NCI-H2227 (cell line): ENCODE measurements around the gene TACC3.
A peak's percentile ranks its signal among the peaks of the same experiment; 100 is the strongest.

ENCODE experiments used
- DNase-seq: peaks from one replicate; lab custom pipeline; 2025; ENCODE audit not compliant: unreplicated experiment; lab: John Stamatoyannopoulos, UW

TACC3 gene

DNA sequence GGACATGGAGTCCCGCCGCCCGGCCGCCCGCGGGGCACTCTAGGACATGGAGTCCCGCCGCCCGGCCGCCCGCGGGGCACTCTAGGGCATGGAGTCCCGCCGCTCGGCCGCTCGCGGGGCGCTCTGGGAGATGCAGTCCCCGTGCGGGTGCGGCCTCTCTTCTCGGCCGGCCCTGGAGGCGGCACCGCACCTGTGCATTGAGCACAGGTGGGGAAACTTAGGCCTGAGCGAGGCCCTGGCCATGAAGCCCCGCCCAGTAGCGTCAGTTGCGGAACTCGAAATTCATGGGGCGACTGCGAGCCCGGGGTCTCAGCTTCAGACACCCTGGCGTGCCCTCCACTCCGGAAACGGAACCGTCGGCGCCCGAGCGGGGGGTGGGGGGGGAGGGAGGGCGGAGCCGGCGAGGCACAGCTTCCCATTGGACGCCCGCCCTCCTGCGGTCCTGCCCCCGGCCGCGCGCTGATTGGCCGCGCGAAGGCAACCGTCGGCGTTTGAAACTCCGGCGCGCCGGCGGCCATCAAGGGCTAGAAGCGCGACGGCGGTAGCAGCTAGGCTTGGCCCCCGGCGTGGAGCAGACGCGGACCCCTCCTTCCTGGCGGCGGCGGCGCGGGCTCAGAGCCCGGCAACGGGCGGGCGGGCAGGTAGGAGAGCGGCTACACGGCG lies at the start of gene TACC3, which contains the start of gene TMEM129:
Gene TACC3 (plus strand): TSS at position 519 of the 663 bp plus-strand sequence. CDS start 1,901 bp downstream, outside the sequence.
Gene TMEM129 (minus strand): TSS at position 321 of the 663 bp plus-strand sequence. CDS start 486 bp downstream, outside the sequence.
- DNase-seq: peak; percentile 92

DNA sequence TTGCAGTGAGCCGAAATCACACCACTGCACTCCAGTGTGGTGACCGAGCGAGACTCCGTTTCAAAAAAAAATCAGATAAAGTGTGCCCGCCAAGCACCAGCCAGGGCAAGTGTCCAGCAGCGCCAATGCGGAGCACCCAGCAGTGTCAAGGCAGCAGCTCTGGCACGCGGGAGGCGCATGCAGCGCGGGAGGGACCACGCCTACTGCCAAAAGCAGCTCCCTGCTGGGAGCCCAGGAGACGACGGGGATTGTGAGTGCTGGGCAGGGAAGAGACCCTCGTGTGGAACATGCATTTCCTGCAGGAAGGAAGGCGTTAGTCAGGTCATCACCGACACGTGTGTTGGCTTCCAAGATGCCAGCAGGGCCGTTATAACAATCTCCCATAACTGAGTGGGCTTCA lies 47.6 kb upstream of the TACC3 start:
- DNase-seq: no peak

DNA sequence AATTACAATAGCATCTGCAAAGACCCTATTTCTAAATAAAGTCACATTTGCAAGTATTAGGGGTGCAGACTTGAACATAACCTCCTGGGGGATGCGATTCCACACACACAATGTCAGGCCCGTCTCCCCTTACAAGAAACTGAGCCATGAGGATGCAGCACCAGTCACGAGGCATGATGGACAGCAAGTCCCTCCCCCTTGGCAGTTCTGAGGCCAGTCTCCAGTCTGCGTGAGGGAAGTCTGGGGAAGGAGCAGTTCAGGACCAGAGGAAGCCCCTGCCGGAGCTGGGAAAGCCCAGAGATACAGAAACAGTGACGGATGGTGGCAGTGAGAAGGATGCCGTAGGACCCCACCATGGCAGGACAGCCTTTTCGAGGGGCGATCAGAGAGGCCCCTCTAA lies 46.6 kb upstream of the TACC3 start:
- DNase-seq: no peak

DNA sequence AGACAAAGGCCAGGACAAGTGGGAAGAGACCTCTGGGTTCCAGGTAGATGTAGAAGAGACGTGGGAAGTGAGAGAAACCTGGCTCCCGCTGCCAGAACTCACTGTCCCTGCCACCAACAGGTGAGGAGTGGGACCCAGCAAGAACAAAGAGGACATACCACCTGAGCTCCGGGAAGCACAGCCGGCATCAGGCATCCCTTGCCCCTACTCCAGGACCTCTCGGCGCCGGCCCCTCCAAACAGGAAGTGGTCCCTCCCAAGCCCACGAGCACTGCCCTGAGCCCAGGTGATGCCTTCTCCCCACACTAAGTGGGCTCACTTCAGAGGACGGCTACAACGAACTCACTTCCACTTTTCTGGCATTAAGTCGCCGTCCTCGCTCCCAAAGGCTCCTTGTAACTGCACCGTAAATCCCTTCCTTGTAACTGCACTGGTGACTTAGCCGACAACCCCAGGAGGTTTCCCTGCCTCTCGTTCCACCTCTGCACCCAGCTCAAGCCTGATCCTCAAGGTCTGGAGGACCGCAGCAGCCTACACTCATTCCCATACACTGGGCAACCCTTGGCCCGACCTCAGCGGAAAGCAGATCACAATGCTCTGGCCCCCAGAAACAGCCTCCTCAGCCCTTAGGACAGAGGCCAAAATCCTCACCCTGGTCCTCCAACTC lies 46.1 kb upstream of the TACC3 start:
- DNase-seq: no peak

DNA sequence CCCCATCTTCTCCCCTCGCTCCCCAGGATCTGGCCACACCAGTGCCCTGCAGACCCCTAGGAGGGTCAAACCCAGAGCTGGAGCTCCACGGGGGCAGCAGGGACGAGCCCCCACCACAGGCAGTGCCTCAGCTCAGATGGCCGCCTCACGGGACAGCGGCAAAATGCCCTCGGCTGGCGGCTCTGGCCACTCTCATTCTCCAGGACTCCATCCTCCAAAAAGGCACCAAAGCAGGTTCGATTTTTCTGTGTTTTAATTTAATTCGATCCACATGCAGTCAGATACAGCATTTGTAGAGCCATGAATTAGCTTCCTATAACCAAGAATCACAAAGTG lies 45.6 kb upstream of the TACC3 start:
- DNase-seq: no peak

DNA sequence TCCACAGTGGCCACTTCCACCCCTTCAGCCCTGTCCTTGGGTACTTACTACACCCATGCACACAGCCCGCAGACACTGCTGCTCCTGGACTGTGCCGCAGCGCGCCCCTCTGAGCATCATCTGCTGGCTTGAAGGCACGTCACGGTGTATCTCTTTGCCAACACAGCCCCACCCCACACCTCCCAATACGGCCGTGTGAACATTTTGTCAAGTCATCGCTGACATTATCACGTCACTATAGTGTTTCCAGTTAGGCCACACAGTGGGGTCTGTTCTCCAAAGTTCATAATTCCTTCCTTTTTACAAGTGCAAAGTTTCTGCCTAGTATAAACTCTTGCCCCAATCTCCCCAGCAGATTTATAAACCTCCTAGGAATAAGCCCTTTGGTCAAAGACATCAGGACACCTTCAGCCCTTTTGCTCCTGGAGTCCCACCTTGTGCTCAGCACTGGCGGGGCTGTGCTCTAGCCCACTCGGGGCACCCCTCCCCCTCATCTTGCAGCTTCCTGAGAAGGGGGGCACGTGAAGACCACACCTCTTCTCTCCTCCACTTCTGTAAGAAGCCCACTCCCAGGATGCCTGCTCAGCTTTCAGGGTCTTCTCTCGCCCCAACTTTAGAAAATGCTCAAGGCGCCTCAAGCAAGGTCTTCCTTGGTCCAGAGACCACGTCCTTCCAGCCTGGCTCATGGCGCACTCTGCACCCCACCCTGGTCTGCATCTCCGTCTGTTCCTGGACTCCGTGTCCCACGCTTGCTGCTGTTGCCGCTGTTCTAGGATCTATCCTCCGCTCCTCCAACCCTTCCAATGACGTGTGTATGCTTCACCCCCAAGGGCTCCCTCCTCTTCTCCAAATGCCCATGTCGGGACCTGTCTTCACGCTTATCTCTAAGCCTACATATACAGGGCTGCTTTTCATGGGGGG lies 44.5 kb upstream of the TACC3 start:
- no peak for DNase-seq

DNA sequence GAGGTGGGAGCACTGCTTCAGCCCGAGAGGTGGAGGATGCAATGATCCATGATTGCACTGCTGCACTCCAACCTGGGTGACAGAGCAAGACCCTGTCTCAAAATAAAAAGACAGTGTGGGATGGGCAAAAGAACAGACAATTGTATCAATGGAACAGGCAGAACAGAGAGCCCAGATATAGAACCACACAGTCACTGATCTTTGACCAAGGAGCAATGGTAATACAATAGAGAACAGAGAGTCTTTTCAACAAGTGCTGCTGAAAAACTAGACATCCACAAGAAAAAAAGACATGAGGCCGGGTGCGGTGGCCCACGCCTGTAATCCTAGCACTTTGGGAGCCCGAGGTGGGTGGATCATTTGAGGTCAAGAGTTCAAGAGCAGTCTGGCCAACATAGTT lies 43.1 kb upstream of the TACC3 start:
- no peak for DNase-seq

DNA sequence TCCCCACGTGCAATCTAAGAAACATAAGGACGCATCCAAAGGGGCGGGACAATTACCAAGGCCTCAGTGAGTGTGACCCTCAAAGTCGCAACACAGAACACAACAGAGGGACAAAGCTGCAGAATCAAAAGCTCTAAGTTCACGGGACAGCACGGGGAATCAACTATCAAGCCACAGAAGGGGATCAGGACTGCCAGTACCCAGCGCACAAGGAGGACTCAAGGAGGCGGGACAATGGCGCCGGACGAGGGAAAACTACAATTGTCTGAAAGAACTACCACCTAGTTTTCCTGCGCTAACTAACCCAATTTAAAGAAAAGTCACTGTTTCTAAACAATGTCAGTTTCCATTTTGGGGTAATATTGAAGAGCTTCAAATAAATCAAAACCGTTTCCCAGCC lies 38.5 kb upstream of the TACC3 start:
- DNase-seq: no peak

DNA sequence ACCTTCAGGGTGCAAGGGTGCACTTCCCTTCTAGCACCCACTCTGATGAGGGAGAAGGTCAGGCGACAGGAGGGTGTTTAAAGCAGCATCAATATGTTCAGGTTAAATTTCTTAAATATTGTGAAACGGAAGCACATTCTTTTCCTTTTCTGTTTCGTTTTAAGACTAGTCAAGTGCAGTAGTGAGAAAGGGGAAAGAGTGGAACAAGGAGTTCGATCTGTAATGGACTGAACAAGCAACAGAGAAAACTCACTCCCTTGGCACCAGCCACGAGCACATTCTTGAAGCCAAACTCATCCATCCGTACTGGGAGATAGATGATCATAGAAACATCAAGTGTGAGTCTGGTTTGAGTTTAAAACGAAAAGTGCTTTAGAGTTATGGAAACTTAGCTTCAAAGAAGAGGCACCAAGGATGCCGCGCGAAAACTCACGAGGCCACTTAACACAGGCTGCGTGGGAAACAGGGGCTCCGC lies 38.0 kb upstream of the TACC3 start:
- no peak for DNase-seq

DNA sequence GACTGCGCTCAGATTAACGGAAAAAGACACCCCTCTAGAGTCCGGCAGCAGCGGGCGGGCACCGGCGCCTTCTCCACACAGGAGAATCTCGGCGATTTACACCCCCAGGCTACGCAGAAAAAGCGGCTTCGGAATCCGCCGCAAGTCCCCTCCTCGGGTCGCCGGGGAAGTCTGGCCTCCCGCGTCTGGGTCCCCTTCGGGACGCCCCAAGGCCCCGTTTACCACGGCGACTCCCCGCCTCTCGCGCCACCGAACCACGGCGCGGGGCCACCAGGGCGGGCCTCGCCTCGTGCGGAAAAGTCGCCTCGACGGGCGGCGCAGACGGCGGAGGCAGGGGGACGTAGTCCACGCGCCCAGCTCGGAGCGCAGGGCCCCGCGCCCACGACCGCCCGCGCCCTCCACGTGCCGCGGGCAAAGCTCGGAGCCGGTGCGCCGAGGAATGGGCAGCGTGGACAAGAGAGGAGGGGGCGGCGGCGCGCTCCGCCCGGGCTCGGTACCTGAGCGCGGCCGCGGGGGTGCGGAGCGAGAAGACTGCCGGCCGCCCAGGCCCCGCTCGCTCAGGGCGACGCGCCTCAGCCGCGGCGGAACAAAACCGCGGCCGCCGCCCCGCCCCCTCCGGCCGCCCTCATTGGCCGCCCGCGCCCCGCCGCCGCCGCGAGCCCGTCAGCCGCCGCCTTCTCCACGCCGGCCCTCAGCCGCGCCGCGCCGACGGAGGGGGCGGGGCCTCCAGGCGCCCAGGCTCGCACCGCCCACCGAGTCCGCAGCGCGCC lies 37.4 kb upstream of the TACC3 start, which contains the start of gene FAM53A:
Gene FAM53A (minus strand): TSS at position 578 of the 770 bp plus-strand sequence. CDS start 15,572 bp downstream, outside the sequence.
- peak; percentile 89 for DNase-seq

DNA sequence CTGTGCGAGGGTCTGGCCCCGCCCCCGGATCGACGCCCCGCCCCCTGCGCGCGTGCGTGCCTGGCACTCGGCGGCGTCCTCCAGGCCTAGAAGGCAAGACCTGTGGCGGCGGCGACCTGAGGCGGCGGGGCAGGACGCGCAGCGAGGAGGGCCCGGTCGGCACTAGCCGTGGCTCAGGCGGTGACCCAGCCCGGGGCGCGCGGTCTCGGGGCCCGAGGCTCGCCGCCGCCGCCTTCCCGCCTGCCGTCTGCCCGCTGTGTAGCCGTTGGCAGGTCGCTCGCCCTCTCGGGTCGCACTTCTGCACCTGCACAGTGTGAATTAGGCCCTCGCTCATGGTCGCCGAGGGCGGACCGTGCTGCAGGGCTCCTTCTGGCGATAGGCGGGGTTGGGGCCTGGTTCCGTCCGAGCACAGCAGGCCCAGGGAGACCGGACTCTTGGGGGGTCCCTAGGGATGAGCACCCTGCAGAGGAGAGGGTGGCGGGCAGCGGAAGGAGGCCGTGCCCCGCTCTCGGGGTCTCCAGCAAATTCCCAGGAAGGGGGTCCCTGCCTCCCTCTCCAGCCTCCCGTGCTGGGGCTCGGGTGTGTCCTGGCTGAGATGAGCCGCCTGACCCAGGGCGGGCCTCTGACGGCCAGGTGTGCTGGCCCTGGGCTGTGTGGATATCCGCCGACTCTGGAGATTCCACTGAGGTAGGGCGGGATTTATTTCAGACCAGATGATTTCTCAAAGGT lies 36.7 kb upstream of the TACC3 start:
- no peak for DNase-seq

DNA sequence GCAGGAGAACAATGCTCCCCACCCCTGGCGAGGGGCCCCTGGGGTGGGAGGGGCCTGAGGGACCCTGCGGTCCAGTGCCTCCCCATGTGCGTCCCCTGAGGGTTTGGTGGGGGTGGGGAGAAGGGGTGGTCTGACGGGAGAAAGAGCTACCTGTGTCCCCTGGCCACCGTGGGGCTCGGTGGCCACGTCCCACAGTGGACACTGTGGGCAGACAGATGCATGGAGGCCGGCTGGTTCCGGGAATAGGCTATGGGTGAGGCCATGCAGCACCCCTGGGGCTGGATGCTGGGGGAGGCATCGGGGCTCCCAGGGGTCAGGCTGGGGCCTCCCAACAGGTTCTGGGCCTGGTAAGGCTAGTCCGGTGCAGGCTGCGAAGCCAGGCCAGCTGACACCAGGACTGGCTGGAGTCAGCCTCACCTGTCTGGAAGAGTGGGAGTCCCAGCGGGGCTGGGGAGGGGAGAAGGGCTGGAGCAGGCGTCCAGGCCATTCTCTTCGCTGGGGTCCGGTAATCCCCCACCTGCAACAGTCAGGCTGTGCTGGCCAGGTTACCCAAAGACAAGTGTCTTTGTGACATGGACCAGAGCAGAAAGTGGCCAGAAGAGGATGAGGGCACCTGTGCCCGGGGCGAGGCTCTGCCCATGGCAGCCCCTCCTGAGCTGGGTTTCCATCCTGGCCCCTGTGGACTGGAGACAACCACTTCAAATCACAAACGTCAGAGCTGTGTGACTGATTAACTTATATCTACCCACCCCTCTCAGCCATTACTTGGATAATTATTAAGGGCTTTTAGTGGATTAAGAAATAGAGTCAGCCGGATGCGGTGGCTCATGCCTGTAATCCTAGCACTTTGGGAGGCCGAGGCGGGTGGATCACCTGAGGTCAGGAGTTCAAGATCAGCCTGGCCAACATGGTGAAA lies 35.8 kb upstream of the TACC3 start:
- no peak for DNase-seq

DNA sequence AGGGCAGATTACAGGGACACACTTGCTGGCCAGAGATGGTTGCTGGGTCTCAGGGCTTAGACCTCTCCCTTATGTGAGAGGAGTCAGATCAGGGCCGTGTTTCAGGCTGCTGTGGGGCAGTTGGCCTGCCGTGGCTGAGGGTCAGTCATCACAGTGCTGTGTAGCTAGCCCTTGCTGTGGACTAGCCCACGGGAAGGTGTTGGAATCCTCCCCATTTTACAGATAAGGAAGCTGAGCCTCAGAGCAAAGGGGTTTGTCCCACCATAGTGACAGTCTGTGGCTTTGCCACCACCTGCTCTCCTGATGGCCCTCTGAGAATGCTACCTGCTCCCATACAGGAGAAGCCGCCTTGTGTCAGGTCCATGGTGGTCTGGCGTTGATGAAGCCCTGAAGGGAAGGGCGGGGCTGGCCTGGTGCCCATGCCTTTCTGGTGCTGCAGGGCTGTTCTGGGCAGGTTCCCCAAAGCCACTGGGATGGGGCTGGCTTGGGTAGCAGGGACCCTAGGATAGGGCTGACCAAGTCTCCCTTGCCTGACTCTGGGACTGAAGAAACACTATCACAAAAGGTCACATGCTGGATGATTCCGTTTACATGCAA lies 34.8 kb upstream of the TACC3 start:
- no peak for DNase-seq

DNA sequence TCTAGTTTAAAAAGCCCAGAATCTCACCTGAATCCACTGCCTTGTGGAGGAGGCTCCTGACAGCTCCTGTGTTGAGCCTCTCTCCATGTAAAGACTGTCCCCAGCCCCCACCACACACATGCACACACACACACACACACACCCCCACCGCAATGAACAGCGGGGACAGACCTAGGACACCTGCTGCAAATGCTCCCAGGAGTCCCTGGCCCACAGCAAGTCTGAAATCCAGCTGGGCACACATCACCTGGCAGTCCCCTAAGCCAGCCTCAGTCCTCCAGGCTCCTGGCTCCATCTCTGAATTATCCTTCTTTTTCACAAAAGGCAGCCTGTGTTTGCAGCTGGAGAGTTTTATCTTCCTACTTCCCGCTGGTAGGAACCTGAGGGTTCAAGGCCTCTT lies 30.6 kb upstream of the TACC3 start:
- no peak for DNase-seq

DNA sequence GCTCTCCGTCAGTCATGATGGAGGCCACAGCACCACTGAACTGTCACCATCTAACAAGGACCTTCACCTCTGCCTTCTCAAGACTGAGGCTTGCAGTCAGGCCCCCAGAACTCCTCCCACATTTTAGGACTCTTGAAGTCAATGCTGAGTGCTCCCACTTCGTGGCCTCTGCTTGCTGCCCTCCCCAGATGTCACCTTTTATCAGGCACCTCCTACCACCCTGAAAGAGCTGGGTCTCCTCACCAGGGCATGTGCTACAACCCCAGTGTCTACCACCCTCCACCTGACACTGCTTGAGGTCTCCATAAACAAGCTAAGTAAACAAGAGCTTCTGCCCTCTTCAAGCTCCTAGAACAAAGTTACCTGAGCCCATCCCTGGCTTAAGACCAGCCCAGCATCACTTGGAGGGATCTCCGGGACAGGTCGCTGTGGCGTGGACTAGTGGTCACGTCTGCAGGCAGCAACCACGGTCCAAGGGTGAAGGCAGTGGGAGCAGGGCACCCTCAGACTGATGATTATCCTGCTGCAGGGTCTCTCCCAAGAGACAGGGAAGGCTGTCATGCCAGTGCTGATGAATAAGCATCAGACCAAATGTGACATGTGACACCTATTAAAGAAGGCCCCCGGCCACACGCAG lies 29.5 kb upstream of the TACC3 start:
- no peak for DNase-seq

DNA sequence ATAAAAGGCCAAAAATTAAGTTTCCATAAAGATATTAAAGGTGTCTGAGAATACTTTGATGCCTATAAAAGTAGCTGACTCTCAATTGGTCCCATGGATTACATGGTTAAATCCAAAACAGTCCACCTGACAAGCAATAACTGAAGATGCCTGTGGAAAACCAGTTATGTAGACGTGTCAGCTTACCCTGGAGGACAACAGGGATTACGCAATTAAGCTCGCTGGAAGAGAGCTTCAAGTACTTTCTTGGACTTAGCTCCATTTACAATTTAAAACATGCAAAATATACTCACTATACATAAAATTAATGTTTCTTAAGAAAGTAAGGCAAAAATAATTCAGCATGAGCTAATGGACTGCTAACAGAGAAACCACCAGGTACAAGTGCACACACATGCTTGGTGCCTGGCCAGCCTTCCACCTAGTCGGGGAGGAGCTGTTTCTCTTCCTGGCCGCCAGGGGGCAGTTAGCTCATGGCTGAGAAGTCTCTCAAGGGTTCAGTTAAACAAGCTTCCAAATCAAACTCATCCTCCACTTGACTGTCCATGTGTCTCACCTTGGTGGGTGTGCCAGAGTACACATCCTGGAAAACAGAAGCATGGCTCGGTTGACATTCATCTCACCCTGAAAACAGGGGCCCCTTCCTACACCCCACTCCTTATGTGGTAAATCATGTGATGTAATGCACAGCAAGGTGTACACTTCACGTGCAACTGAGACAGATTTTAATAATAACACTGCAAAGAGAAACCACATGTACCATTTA lies 28.0 kb upstream of the TACC3 start:
- DNase-seq: peak; percentile 81

DNA sequence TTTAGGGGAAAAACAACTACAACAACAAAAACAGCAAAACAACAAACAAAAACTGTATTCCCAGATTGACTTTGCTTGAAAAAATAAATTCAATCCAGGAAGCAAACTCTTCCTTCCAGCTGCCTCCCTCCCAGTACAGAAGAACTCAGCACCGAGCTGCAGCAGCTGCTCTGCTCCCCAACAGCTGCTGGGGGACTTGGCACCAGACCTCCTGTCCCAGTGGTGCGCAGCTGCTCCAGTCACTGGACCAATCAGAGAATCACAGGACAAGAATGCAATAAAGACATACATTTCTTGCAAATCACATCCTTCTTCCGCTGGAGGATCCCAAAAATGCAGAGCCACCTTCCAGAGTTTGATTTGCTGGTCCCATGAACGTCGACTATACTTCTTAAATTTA lies 25.4 kb upstream of the TACC3 start:
- DNase-seq: no peak
